Hematopoietic multipotent progenitor cell (in vitro differentiated cells): ENCODE results near the gene EPHB3. TPM values are rescaled to one million over a fixed set of nuclear protein-coding genes. Genes with fewer than 3 reads are reported as not detected.

Source experiments
- DNase-seq, 3 donors: peaks; one replicate each; pipeline ENCODE4 v3.0.0-alpha.2; 2011 to 2015; ENCODE audit warnings: low read depth in 2 of 3, low spot score in 2 of 3
- total RNA-seq: library from RNA; depleted of rRNA; stranded (reverse); fragments of >200 nt; gene quantifications from one replicate; pipeline ENCODE4 v1.2.3, GENCODE V29; 2012

Gene EPHB3
- total RNA-seq, 1 donor: 0.54 TPM

DNA sequence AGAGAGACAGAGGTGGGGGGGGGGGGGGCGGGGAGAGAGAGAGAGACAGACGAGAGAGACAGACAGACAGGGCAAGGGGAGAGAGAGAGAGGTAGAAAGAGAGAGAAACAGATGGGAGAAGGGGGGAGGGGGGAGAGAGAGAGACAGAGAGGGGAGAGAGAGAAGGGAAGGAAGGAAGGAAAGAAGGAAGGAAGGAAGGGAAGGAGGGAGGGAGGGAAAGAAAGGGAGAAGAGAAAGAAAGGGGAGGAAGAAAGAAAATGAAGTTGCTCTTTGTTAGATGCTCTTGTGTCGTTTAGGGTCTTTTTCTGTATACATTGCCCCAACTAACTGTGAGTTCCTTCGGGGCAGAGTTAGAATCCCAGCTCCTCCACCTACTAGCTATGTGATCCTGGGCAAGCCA lies 19.0 kb upstream of the EPHB3 start:
- no peak for DNase-seq

DNA sequence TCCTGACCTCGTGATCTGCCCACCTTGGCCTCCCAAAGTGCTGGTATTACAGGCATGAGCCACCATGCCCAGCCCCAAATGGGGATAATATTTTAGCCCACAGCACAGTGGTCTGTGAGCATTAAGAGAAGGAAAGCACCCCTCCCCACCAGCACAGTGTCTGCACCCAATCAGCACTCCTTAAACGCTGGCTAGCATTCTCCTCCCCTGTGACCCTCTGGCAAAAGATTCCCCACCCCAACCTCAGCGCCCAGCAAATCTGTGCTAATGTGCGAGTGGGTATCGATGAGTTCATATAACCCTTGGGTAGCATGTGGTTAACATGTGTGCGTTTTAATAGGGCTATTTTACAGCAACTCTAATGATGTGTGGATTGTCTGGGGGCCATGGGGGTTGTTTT lies 18.3 kb upstream of the EPHB3 start:
- DNase-seq: no peak

DNA sequence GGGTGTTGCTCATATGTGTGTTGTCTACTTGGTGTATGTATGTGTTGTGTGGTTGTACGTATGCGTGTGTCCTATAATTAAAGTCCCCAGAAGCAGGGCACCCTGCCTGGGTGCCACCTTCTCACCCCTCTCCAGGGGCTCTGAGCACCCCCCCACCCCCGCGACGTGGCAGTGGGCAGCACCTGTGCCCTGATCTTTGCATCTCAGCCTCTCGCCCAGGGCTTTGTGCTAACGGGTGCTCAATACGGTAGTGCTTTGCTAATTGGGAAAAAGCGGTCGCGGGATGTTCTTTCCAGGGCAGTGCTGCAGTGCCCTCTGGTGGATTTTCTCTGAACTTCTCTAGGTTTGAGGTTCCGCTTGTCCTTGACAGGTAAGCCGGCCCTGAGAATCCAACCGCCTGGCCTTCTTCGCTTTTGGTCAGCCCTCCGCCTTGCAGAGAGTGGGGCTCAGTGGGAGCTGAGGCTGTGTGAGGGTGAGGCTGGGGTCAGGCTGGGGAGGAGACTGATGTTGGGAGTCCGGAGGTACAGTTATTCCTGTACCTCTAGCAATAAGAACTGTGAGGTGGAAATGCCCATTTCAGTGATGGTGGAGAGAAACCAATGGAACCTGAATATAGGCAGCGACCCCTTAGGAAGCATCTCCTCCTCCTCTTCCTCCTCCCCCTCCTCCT lies 17.6 kb upstream of the EPHB3 start:
- DNase-seq: peak; percentile 69 to 89 (median 77)

DNA sequence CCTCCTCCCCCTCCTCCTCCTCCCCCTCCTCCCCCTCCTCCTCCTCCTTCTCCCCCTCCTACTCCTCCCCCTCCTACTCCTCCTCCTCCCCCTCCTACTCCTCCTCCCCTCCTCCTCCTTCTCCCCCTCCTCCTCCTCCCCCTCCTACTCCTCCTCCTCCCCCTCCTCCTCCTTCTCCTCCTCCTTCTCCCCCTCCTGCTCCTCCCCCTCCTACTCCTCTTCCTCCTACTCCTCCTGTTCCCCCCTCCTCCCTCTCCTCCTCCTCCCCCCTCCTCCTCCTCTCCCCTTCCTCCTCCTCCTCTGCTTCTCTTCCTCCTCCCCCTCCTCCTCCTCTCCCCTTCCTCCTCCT lies 17.1 kb upstream of the EPHB3 start:
- no peak for DNase-seq

DNA sequence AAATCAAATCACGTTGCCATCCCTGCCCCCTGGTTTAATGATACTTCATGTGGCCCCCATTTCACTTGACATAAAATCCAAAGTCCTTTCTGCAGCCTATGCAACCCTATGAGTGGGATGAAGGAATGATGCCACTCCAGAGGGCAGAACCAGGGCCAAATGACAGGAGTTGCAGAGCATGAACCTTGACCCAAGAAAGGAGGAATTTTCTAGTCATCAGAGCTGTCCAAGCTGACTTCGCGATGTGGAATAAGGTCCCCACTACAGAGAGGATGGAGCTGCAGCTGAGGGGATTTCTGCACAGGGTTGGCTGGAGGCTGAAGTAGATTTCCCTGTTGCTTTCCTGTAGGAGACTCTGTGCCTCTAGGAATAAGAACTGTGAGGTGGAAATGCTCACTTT lies 15.8 kb upstream of the EPHB3 start:
- no peak for DNase-seq

DNA sequence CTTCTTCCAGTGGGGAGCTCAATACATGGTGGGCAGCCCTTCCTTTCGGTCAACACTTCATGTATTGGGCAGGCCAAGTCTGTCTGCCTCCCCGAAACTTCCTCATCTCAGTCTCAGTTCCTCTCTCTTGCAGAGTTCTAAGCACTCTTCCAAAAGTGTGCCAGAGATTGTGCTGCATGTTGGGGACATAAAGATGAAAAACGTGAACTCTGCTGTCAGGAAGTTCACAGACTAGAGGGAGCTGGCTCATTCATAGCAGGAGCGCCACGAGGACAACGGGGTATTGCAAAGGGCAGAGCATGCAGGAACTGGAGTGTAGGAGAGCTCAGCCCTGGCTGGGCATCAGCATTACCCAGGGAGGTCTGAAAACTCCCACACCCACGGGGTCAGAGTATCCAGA lies 15.3 kb upstream of the EPHB3 start:
- DNase-seq: no peak

DNA sequence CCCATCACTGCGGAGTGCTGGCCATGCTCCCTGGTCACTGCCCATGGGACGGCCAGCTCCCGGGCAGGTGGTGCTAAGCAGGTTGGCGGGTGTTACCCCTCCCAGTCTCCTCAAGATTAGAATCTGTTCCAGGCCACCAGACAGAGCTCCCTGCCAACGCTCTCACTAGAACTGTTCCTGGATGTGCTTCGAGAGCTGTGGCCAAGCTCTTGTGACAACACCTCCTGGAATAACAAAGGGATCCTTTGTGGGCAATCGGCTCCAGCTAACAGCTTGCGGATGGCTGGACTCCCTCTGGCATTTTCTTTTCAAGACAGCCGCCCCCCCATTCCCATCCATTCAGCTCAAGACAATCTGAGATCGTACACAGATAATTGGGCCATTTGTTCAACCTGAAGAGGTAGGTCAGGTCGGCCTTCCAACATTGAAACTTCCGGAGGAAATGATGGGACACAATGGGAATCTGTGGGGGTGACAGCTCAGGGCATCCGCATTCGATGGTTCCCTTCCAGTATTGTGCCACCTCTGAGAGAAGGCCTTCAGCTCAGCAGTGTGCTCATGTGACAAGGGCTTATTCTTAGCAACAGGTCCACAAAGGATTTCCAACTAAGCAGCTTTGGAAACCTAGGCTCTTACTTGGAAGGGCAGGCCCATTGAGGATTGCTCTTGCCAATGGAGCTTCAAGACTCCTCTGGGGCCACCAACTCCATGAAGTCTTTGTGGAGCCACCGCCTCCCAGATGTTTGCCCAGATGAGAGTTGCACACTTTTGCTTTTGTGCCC lies 11.6 kb upstream of the EPHB3 start:
- DNase-seq: no peak

DNA sequence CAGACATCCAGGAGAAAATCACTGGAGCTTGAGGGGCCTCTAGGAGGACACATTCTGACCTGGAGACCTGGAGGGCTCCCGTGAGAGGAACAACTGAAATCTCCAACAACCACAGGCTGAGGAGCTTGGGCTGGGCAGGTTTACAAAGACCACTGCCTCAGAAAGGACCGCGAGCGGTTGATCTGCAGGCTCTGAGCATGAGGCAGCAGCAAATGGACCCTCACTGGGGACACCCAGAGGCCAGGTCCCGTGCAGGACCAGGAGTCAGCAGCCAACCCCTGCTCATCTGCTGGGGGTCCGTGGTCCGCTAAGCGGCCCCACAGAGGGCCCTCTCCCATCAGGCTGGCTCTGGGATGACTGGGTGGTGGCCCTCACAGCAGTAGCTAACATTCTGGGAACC lies 10.5 kb upstream of the EPHB3 start:
- no peak for DNase-seq

DNA sequence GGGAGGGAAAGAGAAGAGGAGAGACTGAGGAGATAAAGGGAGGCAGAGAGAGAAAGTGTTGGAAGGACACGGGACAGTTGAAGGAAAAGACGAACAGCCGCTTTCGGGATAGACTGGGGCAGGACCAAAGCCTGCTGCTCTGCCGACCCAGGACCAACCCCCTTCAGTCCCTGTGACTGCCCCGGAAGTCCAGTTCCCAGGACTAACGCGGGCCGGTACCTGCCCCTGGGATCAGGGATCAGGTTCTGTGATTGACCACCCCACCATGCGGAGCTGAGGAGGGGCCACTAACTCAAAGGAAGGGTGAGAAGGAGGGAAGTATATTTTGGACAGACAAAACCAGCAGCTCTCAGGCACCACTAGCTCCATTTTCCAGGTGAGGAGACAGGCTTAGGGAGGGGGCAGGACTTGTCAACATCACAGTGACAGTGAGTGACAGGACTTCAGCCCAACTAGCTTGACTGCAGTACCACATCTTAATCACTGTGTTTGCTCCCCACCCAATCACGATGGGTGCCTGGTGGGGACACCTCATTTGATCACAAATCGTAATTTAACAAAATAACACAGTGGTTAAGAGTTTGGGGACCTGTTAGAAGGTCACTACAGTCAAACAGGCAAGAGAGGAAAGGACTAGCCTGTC lies 9.8 kb upstream of the EPHB3 start:
- DNase-seq: no peak

DNA sequence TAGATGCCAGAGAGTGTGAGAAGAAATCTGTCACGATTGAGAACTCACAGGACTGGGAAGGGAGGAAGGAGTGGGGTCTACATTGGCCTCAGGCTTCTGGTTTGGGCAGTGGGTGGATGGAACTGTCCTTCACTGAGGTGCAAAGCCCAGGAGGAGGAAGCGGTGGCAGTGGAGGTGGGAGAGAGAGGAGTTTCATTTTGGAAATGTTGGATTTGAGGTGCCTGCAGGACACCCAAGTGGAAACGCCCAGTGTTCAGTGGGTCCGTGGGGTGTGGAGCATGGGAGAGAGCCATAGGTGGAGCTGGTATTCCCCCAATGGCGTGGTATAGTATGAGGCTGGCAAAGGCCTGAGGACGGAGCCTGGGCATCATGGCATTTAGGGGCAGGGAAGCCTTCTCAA lies 9.3 kb upstream of the EPHB3 start:
- DNase-seq: no peak

DNA sequence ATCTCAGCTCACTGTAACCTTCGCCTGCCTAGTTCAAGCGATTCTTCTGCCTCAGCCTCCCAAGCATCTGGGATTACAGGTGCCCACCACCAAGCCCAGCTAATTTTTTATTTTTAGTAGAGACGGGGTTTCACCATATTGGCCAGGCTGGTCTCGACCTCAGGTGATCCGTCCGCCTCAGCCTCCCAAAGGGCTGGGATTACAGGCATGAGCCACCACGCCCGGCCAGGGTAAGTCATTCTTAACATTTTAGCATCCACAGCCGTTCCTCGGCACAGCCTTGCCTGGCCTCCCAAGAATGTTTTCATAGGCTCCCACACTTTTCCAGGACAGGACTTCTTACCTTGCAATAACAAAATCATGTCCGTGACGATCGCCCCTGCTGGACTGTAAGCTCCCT lies 8.7 kb upstream of the EPHB3 start:
- DNase-seq: no peak

DNA sequence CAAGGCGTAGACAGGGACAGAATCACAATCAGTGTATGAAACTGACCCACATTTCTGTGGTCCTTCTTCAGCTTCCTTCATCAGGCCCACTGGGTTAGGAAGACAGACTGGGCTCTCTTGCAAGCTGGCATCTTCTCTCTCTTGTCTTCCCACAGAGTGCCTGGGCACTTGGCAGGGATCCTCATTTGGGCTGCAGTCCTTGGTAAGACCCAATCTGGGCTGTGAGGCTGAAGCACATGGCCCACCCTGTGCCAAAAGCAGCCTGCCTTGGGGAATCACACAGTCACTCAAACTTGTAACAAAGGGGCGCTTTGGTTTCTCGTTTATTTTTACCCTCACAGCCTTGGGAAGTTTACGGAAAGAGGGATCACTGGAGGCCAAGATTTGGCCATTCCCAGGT lies 8.2 kb upstream of the EPHB3 start:
- no peak for DNase-seq

DNA sequence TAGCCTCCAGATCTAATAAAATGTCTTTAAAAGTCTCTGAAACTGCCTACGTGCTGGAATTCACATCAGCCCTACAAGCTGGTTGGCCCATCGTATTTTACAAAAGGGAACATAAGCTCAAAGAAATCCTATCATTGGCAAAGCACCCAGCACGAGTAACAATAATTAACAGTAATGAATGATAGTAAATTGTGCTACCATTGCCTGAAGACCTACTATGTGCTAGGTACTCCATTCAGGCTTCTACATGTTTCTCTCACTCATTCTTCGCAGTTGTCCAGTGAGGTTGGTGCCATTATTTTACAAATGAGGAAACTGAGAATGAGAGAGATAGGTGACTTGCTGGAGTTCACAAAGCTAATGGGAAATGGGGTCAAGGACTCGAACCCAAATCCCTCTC lies 7.1 kb upstream of the EPHB3 start:
- DNase-seq: no peak

DNA sequence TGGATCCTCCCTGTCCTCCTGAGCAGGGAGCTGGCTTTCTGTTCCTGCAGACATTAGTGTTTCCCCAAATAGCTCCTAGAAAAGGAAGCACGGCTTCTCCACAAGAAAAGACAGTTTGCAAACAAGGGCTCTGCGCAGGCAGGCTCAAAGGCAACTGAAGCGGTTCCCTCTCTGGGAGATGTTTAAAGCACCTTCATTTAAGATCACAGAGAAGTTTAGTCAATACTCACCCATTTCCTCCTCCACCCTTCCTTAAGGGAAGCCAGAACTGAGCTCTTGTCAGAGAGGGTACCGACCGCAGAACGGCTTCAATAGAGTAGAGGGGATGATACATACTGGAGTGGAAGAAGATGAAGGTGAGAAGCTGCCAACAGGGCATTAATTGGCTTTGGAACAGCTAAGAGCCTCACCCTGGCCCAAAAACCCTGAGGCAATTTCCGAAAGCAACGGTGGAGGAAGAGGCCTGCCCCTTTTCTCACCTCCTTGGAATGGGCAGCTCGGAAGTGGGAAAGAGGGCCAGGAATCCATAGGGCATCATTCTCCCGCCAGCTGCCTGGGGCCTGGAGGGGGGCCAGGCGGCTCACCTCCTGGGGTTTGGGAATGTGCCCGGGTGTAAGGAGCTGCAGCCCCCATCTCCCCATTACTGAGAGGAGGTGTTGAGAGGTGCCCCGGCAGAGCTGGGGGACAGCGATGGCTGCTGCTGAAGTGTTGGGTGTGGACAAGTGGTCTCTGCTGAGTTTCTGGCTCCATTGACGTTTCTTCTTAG lies 4.8 kb upstream of the EPHB3 start:
- DNase-seq: no peak

DNA sequence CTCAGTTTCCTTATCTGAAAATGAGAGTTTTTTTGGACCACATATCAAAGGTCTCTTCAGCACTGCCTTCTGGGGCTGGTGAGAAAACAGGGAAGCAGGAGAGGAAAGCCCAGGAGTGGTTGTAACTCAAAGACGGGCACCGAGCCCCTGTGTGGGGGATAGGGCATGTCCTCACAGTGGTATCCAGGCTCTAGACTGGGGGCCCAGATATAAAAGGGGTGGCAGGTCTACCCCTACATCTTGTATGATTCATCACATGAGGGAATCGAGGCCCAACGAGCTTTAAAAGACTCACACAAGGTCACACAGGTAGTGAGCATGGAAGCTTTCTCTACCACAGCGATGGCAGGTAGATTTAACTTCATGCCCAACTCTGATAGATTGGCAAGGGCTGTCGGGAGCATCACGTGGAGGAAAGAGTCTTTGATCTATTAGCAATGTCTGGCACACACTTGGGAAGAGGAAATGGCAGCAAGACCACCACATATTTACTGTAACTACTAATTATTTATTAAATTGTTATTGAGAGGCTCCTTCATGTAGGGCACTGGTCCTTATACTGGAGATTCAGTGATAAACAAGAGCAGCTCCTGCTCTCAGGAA lies 4.1 kb upstream of the EPHB3 start:
- DNase-seq: no peak

DNA sequence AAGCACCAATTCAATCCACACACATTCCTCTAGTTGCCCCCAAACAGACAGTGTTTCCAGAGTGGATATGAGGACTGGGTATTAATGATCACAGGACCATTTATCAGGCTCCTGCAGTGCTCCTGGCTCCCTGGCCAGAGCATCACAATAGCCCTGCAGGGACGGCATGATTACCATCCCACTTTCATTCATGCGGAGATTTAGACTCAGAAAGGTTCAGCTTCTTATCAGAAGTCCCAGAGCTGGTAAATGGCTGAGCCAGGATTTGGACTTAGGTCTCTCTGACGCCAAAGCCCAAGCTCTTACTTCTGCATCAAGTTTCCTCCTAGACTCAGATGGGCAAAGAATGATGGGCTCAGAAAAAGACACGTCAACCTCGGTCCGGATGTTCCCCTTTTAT lies 2.9 kb upstream of the EPHB3 start:
- no peak for DNase-seq

DNA sequence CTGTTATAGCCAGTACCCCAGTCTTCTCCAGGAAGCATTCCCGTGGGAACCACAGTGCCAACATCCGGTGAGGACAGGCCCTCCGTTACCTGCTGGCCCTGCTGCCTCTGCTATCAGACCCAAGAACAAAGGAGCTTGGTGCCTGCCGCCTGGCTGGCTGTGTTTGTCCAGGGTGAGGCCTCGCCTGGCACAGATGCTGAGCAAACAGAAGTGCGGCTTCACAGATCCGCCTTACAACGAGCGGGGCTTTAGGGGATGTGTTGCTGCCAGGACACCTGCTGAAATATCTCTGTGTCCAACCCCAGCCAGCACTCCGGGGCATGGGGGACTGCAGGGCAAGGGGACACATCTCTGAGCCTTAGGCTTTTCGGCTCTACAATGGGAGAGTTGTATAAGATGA lies 2.2 kb upstream of the EPHB3 start:
- DNase-seq: no peak

DNA sequence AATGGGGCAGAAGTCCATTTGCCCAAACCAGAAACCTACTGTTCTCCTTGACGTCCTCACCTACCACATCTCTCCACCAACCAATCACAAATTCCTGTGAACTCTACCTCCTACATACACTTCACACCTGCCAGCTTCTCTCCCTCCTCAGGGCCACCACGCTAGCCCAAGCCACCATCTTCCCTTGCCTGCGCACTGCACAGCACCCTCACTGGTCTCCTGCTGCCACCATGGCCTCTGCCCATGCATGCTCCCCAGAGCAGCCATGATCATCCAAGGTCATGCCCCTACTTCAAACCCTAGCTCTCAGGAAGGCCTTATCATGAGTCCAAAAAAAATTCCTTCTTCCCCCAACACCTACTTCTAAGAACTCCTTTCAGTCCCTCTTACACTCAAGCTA lies 1.1 kb upstream of the EPHB3 start:
- DNase-seq: no peak

DNA sequence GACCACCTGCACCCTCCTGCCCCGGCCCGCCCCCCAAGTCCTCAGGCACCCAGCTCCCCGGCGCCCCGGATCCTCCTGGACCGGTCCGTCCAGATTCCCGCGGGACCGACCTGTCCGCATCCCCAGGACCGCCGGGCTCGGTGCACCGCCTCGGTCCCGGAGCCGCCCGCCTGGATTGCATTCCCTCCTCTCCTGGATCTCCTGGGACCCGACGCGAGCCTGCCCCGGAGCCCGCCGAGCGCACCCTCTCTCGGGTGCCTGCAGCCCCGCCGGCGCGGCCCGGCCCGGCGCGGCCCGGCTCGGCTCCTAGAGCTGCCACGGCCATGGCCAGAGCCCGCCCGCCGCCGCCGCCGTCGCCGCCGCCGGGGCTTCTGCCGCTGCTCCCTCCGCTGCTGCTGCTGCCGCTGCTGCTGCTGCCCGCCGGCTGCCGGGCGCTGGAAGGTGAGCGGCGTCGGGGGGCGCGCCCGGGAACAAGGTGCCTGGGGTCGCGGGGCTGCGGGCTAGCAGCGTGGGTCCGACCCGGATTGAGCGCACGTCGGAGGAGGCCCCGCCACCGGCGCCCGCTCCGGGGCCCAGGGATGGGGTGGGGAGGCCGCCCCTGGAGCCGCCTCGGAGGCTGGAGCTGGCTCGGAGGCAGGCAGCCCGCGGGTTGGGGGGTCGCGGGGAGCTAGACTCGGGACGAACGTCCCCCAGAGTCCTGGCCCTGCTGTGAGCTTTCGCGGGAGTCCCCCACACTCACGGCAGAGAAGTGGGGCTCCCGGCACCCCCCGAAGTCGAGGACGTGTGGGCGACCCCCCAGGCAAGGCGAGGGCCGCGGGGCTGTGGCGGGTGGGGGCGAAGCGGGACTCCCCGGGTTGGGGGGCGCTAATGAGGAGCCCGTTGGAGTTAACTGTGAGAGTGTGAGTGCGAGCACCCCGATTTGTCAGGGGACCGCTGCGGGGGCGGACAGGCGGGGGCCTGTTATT lies 610 bp downstream of the EPHB3 start:
- peak in 1 of 3 donors; percentile 22 for DNase-seq
